Endothelial cell of umbilical vein (primary cell): ENCODE measurements around the gene NF2.

Source experiments
- EZH2 ChIP-seq: IDR thresholded peaks from 2 replicates; pipeline ENCODE4 v1.6.1; 2012; ENCODE audit warnings: borderline replicate concordance, low read depth, mild to moderate bottlenecking, moderate library complexity, low read length, inconsistent platforms; ENCODE audit not compliant: severe bottlenecking
- POLR2A ChIP-seq: IDR thresholded peaks from 2 replicates; pipeline ENCODE4 v1.6.1; 2012; ENCODE audit warnings: low read depth, mild to moderate bottlenecking, control low read depth, low read length
- TF ChIP-seq, protein P1 (sequence below), 2 donors: IDR thresholded peaks; 1 replicate in 1 of 2; 2 replicates in 1 of 2; pipeline ENCODE4 v1.5.1; 2011; ENCODE audit warnings: low read length in 2 of 2, mild to moderate bottlenecking in 2 of 2, moderate library complexity in 2 of 2, control low read depth in 1 of 2, inconsistent platforms in 1 of 2, low read depth in 1 of 2; ENCODE audit not compliant: insufficient read depth in 1 of 2; ENCODE audit errors: extremely low read depth in 1 of 2

GRCh38 chr22:29627196-29627535 is 23.7 kb downstream of the NF2 start:
- TF ChIP-seq, protein P1, sequence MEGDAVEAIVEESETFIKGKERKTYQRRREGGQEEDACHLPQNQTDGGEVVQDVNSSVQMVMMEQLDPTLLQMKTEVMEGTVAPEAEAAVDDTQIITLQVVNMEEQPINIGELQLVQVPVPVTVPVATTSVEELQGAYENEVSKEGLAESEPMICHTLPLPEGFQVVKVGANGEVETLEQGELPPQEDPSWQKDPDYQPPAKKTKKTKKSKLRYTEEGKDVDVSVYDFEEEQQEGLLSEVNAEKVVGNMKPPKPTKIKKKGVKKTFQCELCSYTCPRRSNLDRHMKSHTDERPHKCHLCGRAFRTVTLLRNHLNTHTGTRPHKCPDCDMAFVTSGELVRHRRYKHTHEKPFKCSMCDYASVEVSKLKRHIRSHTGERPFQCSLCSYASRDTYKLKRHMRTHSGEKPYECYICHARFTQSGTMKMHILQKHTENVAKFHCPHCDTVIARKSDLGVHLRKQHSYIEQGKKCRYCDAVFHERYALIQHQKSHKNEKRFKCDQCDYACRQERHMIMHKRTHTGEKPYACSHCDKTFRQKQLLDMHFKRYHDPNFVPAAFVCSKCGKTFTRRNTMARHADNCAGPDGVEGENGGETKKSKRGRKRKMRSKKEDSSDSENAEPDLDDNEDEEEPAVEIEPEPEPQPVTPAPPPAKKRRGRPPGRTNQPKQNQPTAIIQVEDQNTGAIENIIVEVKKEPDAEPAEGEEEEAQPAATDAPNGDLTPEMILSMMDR (IDR thresholded peaks at IDR 0.05; ENCODE audit: extremely low read depth in 1 of 2, insufficient read depth in 1 of 2, low read depth in 1 of 2, low read length in 2 of 2), result no peak
- no peak for TF ChIP-seq POLR2A
- TF ChIP-seq EZH2, result no peak
